HCT116 (cell line): ENCODE results near the gene NFAT5. TPM values are rescaled to one million over a fixed set of nuclear protein-coding genes. Genes with fewer than 3 reads are reported as not detected.

Source experiments
- ATAC-seq: fragments of 200-7000 bp; cut with Tn5 transposase; 2 replicates; pipeline ENCODE4 v1.9.1; 2020; ENCODE audit warnings: mild to moderate bottlenecking, moderate library complexity
- BruUV-seq: library from RNA; stranded (reverse); fragments of 400-500 nt; replicated peaks from 2 replicates; lab custom pipeline; 2021; lab: Mats Ljungman, UMichigan
- CTCF ChIA-PET: fragments of 300-600 bp; sonication (Branson Sonifier 250); formaldehyde crosslinking; loops from one replicate; lab custom pipeline; 2021; ENCODE audit warnings: antibody characterized with exemption; lab: Charles Lee
- POLR2A ChIA-PET: fragments of 300-600, 350-600 bp; sonication (Branson Sonifier 250); formaldehyde crosslinking; loops from one replicate; lab custom pipeline; 2021; ENCODE audit warnings: antibody characterized with exemption; lab: Charles Lee
- RAD21 ChIA-PET, 2 experiments: fragments of 300-600 bp; sonication (Branson Sonifier 250); formaldehyde crosslinking; loops; one replicate each; lab custom pipeline; 2023; ENCODE audit warnings: low total read pairs in 2 of 2; ENCODE audit not compliant: uncharacterized antibody in 2 of 2, unreplicated experiment in 2 of 2, low non-redundant PET in 1 of 2; lab: Charles Lee
- DNase-seq: peaks from one replicate; pipeline ENCODE4 v3.0.0-alpha.2; 2010; ENCODE audit warnings: low read depth, low spot score
- H2AFZ ChIP-seq: fragments of 200-600 bp; shearing (Covaris generic), sonication (generic); 2 replicates; pipeline ENCODE4 v1.6.1; 2017; ENCODE audit warnings: low read depth, mixed run types, mixed read lengths, antibody characterized with exemption, low read length; ENCODE audit not compliant: poor library complexity, severe bottlenecking
- H3K27ac ChIP-seq: 2 replicates; pipeline ENCODE4 v1.5.1; 2012; ENCODE audit warnings: low read depth, low read length
- H3K27me3 ChIP-seq: fragments of 200-600 bp; sonication (generic); 2 replicates; pipeline ENCODE4 v1.6.1; 2016; ENCODE audit warnings: mixed run types, low read length, mixed read lengths; ENCODE audit not compliant: insufficient read depth
- H3K36me3 ChIP-seq, 2 experiments: fragments of 200-500 bp in 1 of 2; fragments of 200-600 bp in 1 of 2; sonication (Bioruptor generic) in 1 of 2; sonication (generic) in 1 of 2; 2 replicates each; pipeline versions ENCODE4 v1.5.1 to v1.6.1; 2014 to 2016; ENCODE audit warnings: low read length in 2 of 2, inconsistent platforms in 1 of 2, mixed read lengths in 1 of 2, mixed run types in 1 of 2; ENCODE audit not compliant: insufficient read depth in 2 of 2, control insufficient read depth in 1 of 2
- H3K4me1 ChIP-seq, 2 experiments: fragments of 200-600 bp in 1 of 2; sonication (generic) in 1 of 2; 2 replicates each; pipeline versions ENCODE4 v1.5.1 to v1.6.1; 2012 to 2017; ENCODE audit warnings: low read length in 2 of 2, inconsistent platforms in 1 of 2, mild to moderate bottlenecking in 1 of 2, mixed read lengths in 1 of 2, mixed run types in 1 of 2, moderate library complexity in 1 of 2; ENCODE audit not compliant: insufficient read depth in 2 of 2, control insufficient read depth in 1 of 2
- H3K4me2 ChIP-seq: fragments of 200-600 bp; sonication (generic); 2 replicates; pipeline ENCODE4 v1.6.1; 2017; ENCODE audit warnings: mixed run types, low read length, mixed read lengths
- H3K4me3 ChIP-seq, 2 experiments: fragments of 200-600 bp in 1 of 2; sonication (generic) in 1 of 2; replicated peaks in 1 of 2; 2 replicates each; pipeline ENCODE4 v1.5.1; 2011 to 2016; ENCODE audit warnings: low read length in 2 of 2, control low read depth in 1 of 2, low read depth in 1 of 2, mild to moderate bottlenecking in 1 of 2, mixed read lengths in 1 of 2, mixed run types in 1 of 2
- H3K79me2 ChIP-seq: fragments of 200-600 bp; sonication (generic); 2 replicates; pipeline ENCODE4 v1.6.1; 2017; ENCODE audit warnings: mild to moderate bottlenecking, mixed run types, low read length, moderate library complexity, mixed read lengths; ENCODE audit not compliant: insufficient read depth
- H3K9ac ChIP-seq: fragments of 200-600 bp; sonication (generic); 2 replicates; pipeline ENCODE4 v1.6.1; 2016; ENCODE audit warnings: low read length, mixed read lengths
- H3K9me2 ChIP-seq: fragments of 200-600 bp; sonication (generic), shearing (Covaris generic); 2 replicates; pipeline ENCODE4 v1.6.1; 2017; ENCODE audit warnings: mixed run types, mild to moderate bottlenecking, moderate library complexity; ENCODE audit not compliant: insufficient read depth
- H3K9me3 ChIP-seq, 2 experiments: fragments of 200-500 bp in 1 of 2; fragments of 200-600 bp in 1 of 2; sonication (Bioruptor generic) in 1 of 2; sonication (generic) in 1 of 2; 2 replicates each; pipeline ENCODE4 v1.6.1; 2014 to 2017; ENCODE audit warnings: low read length in 2 of 2, mixed read lengths in 2 of 2, inconsistent platforms in 1 of 2, low read depth in 1 of 2, mild to moderate bottlenecking in 1 of 2, mixed run types in 1 of 2, moderate library complexity in 1 of 2; ENCODE audit not compliant: control insufficient read depth in 1 of 2, insufficient read depth in 1 of 2
- H4K20me1 ChIP-seq: fragments of 200-600 bp; sonication (generic), shearing (Covaris generic); 2 replicates; pipeline ENCODE4 v1.6.1; 2017; ENCODE audit warnings: mixed run types, mild to moderate bottlenecking, moderate library complexity; ENCODE audit not compliant: insufficient read depth
- ATF3 ChIP-seq: IDR thresholded peaks from 2 replicates; pipeline ENCODE4 v1.6.1; 2012
- CBX3 ChIP-seq: IDR thresholded peaks from 2 replicates; pipeline ENCODE4 v1.6.1; 2012; ENCODE audit warnings: low read depth
- EGR1 ChIP-seq: IDR thresholded peaks from 2 replicates; pipeline ENCODE4 v1.6.1; 2012; ENCODE audit warnings: low read depth
- ELF1 ChIP-seq: IDR thresholded peaks from 2 replicates; pipeline ENCODE4 v1.6.1; 2012; ENCODE audit warnings: low read depth, borderline replicate concordance
- EZH2 ChIP-seq: fragments of 200-600 bp; sonication (generic); IDR thresholded peaks from 2 replicates; pipeline ENCODE4 v1.6.1; 2017; ENCODE audit warnings: antibody characterized with exemption, mixed run types
- EZH2phosphoT487 ChIP-seq: fragments of 200-600 bp; IDR thresholded peaks from 2 replicates; pipeline ENCODE4 v1.6.1; 2018; ENCODE audit warnings: antibody characterized with exemption, borderline replicate concordance
- JUND ChIP-seq: IDR thresholded peaks from 2 replicates; pipeline ENCODE4 v1.6.1; 2012
- MAX ChIP-seq: IDR thresholded peaks from 2 replicates; pipeline ENCODE4 v1.6.1; 2012
- POLR2A ChIP-seq: IDR thresholded peaks from 2 replicates; pipeline ENCODE4 v1.7.0; 2011; ENCODE audit warnings: borderline replicate concordance; ENCODE audit not compliant: insufficient read depth, insufficient read length; ENCODE audit errors: extremely low read depth
- RAD21 ChIP-seq: IDR thresholded peaks from 2 replicates; pipeline ENCODE4 v1.6.1; 2012; ENCODE audit warnings: low read depth, mild to moderate bottlenecking
- REST ChIP-seq: IDR thresholded peaks from 2 replicates; pipeline ENCODE4 v1.6.1; 2012; ENCODE audit warnings: low read depth
- SIN3A ChIP-seq: IDR thresholded peaks from 2 replicates; pipeline ENCODE4 v1.6.1; 2012; ENCODE audit warnings: low read depth
- SP1 ChIP-seq: IDR thresholded peaks from 2 replicates; pipeline ENCODE4 v1.6.1; 2012; ENCODE audit warnings: low read depth
- SRF ChIP-seq: IDR thresholded peaks from 2 replicates; pipeline ENCODE4 v1.6.1; 2012; ENCODE audit warnings: low read depth
- TCF7L2 ChIP-seq: IDR thresholded peaks from 2 replicates; pipeline ENCODE4 v1.7.0; 2011; ENCODE audit warnings: borderline replicate concordance, inconsistent platforms; ENCODE audit not compliant: insufficient read depth, insufficient read length; ENCODE audit errors: extremely low read depth
- YY1 ChIP-seq: IDR thresholded peaks from 2 replicates; pipeline ENCODE4 v1.6.1; 2011; ENCODE audit warnings: low read length, low read depth, moderate library complexity, mild to moderate bottlenecking; ENCODE audit not compliant: insufficient replicate concordance; ENCODE audit errors: extremely low read depth
- ZBTB33 ChIP-seq: IDR thresholded peaks from 2 replicates; pipeline ENCODE4 v1.6.1; 2011; ENCODE audit warnings: mild to moderate bottlenecking, low read length, moderate library complexity; ENCODE audit not compliant: insufficient replicate concordance; ENCODE audit errors: extremely low read depth
- ZNF274 ChIP-seq: fragments of 200-500 bp; sonication (Bioruptor generic); IDR thresholded peaks from 2 replicates; pipeline ENCODE4 v1.6.1; 2014; ENCODE audit warnings: mild to moderate bottlenecking, low read depth, low read length, inconsistent platforms
- intact Hi-C: fragments of 100-400 bp; cut with micrococcal nuclease; formaldehyde crosslinking; loops from 2 replicates; pipeline ENCODE4 v1.10.0; 2022
- total RNA-seq: library from RNA; stranded (reverse); gene quantifications from one replicate; pipeline ENCODE4 v1.2.1, GENCODE V29; 2021; ENCODE audit not compliant: unreplicated experiment

NFAT5 gene
- total RNA-seq, 1 experiment from 2014 or later = 67.4 TPM

GRCh38 chr16:69693916-69694315 is 128.2 kb downstream of the NFAT5 start (continued):
- TF ChIP-seq ZBTB33 (no peak), POLR2A (no peak)

- intact Hi-C loops = no loop called here
- no peak overlapping the region for H3K27ac ChIP-seq
- POLR2A ChIA-PET = no interaction called here
- H3K4me2 ChIP-seq = no peak overlapping the region
- H3K9me2 ChIP-seq = no peaks in the 10 kb centered on the region
- H3K36me3 ChIP-seq = peaks cover 48 to 61% of the 10 kb centered on the region in 2 experiments
- H4K20me1 ChIP-seq = 0 out of 2 replicates have a peak, but pooled peaks cover 8% of the 10 kb centered on the region
- no peak overlapping the region for H3K4me3 ChIP-seq
- no peaks in the 10 kb centered on the region for H3K9me3 ChIP-seq
- ATAC-seq (no peak), DNase-seq (no peak)
- peaks cover 90% of the 10 kb centered on the region for H3K79me2 ChIP-seq
- H3K27me3 ChIP-seq = no peaks in the 10 kb centered on the region
- no peak overlapping the region for H2AFZ ChIP-seq
- no peak overlapping the region for H3K9ac ChIP-seq
- CTCF ChIA-PET = interaction anchor here (1.1 kb wide), 1 partner anchor 11 kb away, joined by 3 read pairs; no protein-coding TSS in a partner anchor
- no TSS peak for BruUV-seq
- peaks cover 0 to 3% of the 10 kb centered on the region in 2 experiments; a peak in 1 of 4 replicates for H3K4me1 ChIP-seq
- RAD21 ChIA-PET = no interaction called here
- no peak for TF ChIP-seq ATF3
- no peak for TF ChIP-seq ZBTB33
- TF ChIP-seq CBX3 = no peak
- no peak for TF ChIP-seq ELF1
- TF ChIP-seq REST = no peak
- no peak for TF ChIP-seq EGR1
- TF ChIP-seq ZNF274 = no peak
- no peak for TF ChIP-seq YY1
- TF ChIP-seq JUND = no peak
- no peak for TF ChIP-seq MAX
- no peak for TF ChIP-seq SRF
- no peak for TF ChIP-seq SP1
- no peak for TF ChIP-seq SIN3A
- no peak for TF ChIP-seq EZH2
- no peak for TF ChIP-seq RAD21
- no peak for TF ChIP-seq TCF7L2
- no peak for TF ChIP-seq EZH2phosphoT487
These were observed 132.6 kb downstream of the NFAT5 start for GRCh38 chr16:69698404-69698803.
